ENCODE measurements around the gene CGB1.

DNA sequence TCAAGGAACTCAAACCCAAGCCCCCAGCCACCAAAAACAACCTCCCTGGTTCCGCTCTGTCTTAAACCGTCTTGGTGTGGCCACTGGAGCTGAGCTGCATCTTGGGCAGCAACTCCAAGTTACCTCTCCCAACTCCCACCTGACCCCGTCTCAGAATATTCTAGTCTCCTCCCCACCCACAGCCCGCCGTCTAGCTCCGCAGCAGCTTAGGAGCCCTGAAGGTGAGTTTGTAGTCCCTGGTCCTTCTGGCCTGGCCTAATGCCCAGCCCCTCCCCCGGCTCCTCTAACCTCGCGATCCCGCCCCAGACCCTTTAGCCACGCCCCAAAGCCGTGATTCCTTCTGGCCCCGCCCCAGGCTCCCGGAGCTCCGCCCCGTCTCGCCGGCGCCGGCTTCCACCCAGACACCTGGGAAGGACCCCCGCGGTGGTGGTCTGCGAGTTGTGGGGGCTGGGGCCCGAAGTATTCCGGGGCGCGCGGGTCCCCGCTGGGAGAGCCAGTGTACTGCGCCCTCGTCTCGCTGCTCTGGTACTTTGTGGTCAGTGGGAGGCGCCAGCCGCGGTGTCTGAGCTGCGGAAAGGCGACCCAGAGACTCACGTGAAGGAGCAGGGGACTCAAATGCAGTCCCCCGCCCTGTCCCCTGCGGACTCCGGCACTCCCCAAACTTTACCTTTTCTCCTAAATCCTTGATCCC is 17.3 kb downstream of the CGB1 start:
- TF ChIP-seq, protein P1, sequence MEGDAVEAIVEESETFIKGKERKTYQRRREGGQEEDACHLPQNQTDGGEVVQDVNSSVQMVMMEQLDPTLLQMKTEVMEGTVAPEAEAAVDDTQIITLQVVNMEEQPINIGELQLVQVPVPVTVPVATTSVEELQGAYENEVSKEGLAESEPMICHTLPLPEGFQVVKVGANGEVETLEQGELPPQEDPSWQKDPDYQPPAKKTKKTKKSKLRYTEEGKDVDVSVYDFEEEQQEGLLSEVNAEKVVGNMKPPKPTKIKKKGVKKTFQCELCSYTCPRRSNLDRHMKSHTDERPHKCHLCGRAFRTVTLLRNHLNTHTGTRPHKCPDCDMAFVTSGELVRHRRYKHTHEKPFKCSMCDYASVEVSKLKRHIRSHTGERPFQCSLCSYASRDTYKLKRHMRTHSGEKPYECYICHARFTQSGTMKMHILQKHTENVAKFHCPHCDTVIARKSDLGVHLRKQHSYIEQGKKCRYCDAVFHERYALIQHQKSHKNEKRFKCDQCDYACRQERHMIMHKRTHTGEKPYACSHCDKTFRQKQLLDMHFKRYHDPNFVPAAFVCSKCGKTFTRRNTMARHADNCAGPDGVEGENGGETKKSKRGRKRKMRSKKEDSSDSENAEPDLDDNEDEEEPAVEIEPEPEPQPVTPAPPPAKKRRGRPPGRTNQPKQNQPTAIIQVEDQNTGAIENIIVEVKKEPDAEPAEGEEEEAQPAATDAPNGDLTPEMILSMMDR (IDR thresholded peaks at IDR 0.05; ENCODE audit: low read depth, low read length, missing input control) = no peak
- no peak for TF ChIP-seq REST (IDR thresholded peaks at IDR 0.05)
